K562 (cell line): ENCODE data around the gene GOLIM4. TPM values are rescaled to one million over a fixed set of nuclear protein-coding genes. Genes with fewer than 3 reads are reported as not detected.

Experiments used
- ASH1L ChIP-seq: fragments of 450-650 bp; IDR thresholded peaks from 2 replicates; pipeline ENCODE4 v1.6.1; 2018; ENCODE audit warnings: borderline replicate concordance, mild to moderate bottlenecking, low read depth; ENCODE audit not compliant: partially characterized antibody
- CTBP1 ChIP-seq: fragments of 450-650 bp; IDR thresholded peaks from 2 replicates; pipeline ENCODE4 v1.6.1; 2016; ENCODE audit warnings: borderline replicate concordance
- EGR1 ChIP-seq: fragments of 450-650 bp; conservative IDR thresholded peaks from 2 replicates; pipeline ENCODE4 v1.6.1; 2017; ENCODE audit warnings: mild to moderate bottlenecking
- HMG20B ChIP-seq: fragments of 250-450 bp; sonication (Bioruptor Pico); IDR thresholded peaks from 2 replicates; pipeline ENCODE4 v1.5.0; 2021; ENCODE audit warnings: mild to moderate bottlenecking
- KDM4B ChIP-seq, 2 experiments: fragments of 450-650 bp in 1 of 2; sonication (generic) in 1 of 2; IDR thresholded peaks; 2 replicates each; pipeline ENCODE4 v1.6.1; 2016 to 2017; ENCODE audit warnings: borderline replicate concordance in 2 of 2, antibody characterized with exemption in 1 of 2, low read depth in 1 of 2, mild to moderate bottlenecking in 1 of 2
- PCBP1 ChIP-seq: fragments of 200-400 bp; formaldehyde crosslinking; IDR thresholded peaks from 2 replicates; pipeline ENCODE4 v1.6.1; 2018; ENCODE audit warnings: mild to moderate bottlenecking, low read depth, low read length; ENCODE audit not compliant: poor library complexity, severe bottlenecking
- RBM17 ChIP-seq: fragments of 200-400 bp; formaldehyde crosslinking; IDR thresholded peaks from 2 replicates; pipeline ENCODE4 v1.6.1; 2017; ENCODE audit warnings: low read depth, mild to moderate bottlenecking, low read length, borderline replicate concordance
- SOX6 ChIP-seq: fragments of 450-650 bp; IDR thresholded peaks from 2 replicates; pipeline ENCODE4 v1.6.1; 2014; ENCODE audit warnings: mild to moderate bottlenecking
- TRIM24 ChIP-seq, 2 experiments: fragments of 450-650 bp; IDR thresholded peaks; 2 replicates each; pipeline ENCODE4 v1.6.1; 2016
- ZBTB1 ChIP-seq: sonication (generic); formaldehyde crosslinking; IDR thresholded peaks from 2 replicates; pipeline ENCODE4 v1.8.1; 2023; ENCODE audit warnings: missing genetic modification reagents, low read depth, mild to moderate bottlenecking, borderline replicate concordance
- ZFP1 ChIP-seq: fragments of 450-650 bp; formaldehyde crosslinking; IDR thresholded peaks from 2 replicates; pipeline ENCODE4 v1.4.0; 2020; ENCODE audit warnings: mild to moderate bottlenecking, mixed read lengths
- ZNF212 ChIP-seq: fragments of 450-650 bp; formaldehyde crosslinking; IDR thresholded peaks from 2 replicates; pipeline ENCODE4 v1.4.0; 2020; ENCODE audit warnings: mild to moderate bottlenecking
- ZNF324 ChIP-seq: fragments of 250-450 bp; sonication (Bioruptor Pico); IDR thresholded peaks from 2 replicates; pipeline ENCODE4 v1.4.0; 2020; ENCODE audit warnings: mild to moderate bottlenecking
- polyA plus RNA-seq, 8 experiments: library from polyadenylated mRNA; depleted of rRNA in 4 of 8; stranded (reverse) in 5 of 8; unstranded in 3 of 8; fragments of >200 nt; fragmentation: Nextera tagmentation in 2 of 8; fragmentation: Illumina TruSeq in 1 of 8; extraction: Ambion mirVana in 2 of 8; extraction: Trizol in 1 of 8; gene quantifications; 2 replicates each; pipeline versions ENCODE4 v1.2.1 to v1.2.3, GENCODE V29; 2011 to 2014; ENCODE audit warnings: inconsistent platforms in 1 of 8, missing spikeins in 1 of 8
- total RNA-seq, 7 experiments: library from RNA; depleted of rRNA in 6 of 7; stranded (reverse); fragments of >200 nt in 6 of 7; fragmentation: Illumina TruSeq in 2 of 7; extraction: Trizol in 2 of 7; gene quantifications; 2 replicates each; pipeline versions ENCODE4 v1.2.1 to v1.2.3, GENCODE V29; 2011 to 2021; ENCODE audit warnings: low replicate concordance in 1 of 7
- TF ChIP-seq, protein P1 (sequence below), 3 experiments: fragments of 200-800 bp in 1 of 3; sonication (Bioruptor generic) in 1 of 3; sonication (generic) in 1 of 3; formaldehyde crosslinking in 1 of 3; IDR thresholded peaks; 2 replicates each; pipeline versions ENCODE4 v1.6.1 to v1.8.0; 2016 to 2022; ENCODE audit warnings: mild to moderate bottlenecking in 2 of 3, missing compliant biosample characterization in 2 of 3, missing genetic modification characterization in 2 of 3, missing genetic modification reagents in 1 of 3
- TF ChIP-seq, protein P2 (sequence below): fragments of 250-450 bp; sonication (Bioruptor Pico); IDR thresholded peaks from 2 replicates; pipeline ENCODE4 v1.8.0; 2021; ENCODE audit warnings: mild to moderate bottlenecking, moderate library complexity
- TF ChIP-seq, protein P3 (sequence below): fragments of 450-650 bp; IDR thresholded peaks from 2 replicates; pipeline ENCODE4 v1.6.1; 2016; ENCODE audit warnings: mild to moderate bottlenecking
- TF ChIP-seq, protein P4 (sequence below): sonication (generic); formaldehyde crosslinking; IDR thresholded peaks from 2 replicates; pipeline ENCODE4 v1.8.0; 2023; ENCODE audit warnings: mild to moderate bottlenecking, missing genetic modification reagents

The GOLIM4 gene
- total and polyA plus RNA-seq, 9 of the 15 experiments (the other 6 are each of a cell fraction or from before 2014, with no cell fraction given), result 9.3 to 39.4 (median 31.0) TPM

DNA sequence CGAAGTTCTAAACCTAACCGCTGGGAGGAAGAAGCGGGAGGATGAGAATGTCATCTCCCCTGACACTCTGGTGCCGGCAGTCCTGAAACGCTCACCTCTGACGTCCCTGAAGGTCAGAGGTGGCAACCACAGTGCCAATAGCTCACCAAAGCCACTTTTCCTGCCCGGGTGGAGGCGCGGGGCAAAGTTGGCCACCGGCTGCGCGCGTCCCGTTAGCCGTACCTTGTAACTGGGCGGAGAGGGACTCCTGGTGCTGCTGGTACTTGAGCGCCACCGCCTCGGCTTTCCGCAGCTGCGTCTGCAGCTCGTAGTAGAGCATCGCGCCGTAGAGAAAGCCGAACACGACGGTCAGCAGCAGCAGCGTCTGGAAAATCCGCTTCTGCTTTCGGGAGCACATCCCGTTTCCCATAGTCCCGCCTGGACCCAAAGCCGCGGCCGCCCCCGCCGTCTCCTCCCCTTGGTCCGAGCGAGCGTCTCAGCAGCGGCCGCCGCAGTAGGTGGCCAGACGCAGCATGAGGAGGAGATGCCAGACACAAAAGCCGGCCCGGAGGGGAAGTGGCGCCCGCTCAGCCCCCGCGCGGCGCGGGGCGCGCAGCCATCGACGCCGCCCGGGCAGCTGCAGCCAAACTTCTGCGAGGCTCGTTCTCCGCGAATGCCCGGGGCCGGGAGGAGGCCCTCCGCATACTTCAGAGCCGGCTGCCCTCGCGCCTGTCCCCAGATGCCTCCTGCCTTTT is 680 bp downstream of the GOLIM4 start (continued):
- TF ChIP-seq PCBP1 (no peak), SOX6 (no peak), ASH1L (no peak), ZNF324 (CRISPR knock-in tag) (no peak), RBM17 (no peak), ZFP1 (CRISPR knock-in tag) (no peak), ZBTB1 (CRISPR knock-in tag) (no peak), KDM4B (IDR thresholded peaks at IDR 0.05; ENCODE audit: borderline replicate concordance in 2 of 2, low read depth in 1 of 2) (no peak), TRIM24 (IDR thresholded peaks at IDR 0.05) (no peak), EGR1 (peak; percentile 78), CTBP1 (peak; percentile 87), ZNF212 (CRISPR knock-in tag) (no peak), HMG20B (no peak)
- TF ChIP-seq, protein P1, sequence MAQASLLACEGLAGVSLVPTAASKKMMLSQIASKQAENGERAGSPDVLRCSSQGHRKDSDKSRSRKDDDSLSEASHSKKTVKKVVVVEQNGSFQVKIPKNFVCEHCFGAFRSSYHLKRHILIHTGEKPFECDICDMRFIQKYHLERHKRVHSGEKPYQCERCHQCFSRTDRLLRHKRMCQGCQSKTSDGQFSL (CRISPR knock-in tag; IDR thresholded peaks at IDR 0.05), result no peak
- TF ChIP-seq, protein P1 (tag; IDR thresholded peaks at IDR 0.05), result no peak
- TF ChIP-seq, protein P2, sequence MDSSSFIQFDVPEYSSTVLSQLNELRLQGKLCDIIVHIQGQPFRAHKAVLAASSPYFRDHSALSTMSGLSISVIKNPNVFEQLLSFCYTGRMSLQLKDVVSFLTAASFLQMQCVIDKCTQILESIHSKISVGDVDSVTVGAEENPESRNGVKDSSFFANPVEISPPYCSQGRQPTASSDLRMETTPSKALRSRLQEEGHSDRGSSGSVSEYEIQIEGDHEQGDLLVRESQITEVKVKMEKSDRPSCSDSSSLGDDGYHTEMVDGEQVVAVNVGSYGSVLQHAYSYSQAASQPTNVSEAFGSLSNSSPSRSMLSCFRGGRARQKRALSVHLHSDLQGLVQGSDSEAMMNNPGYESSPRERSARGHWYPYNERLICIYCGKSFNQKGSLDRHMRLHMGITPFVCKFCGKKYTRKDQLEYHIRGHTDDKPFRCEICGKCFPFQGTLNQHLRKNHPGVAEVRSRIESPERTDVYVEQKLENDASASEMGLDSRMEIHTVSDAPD, result no peak
- TF ChIP-seq, protein P3, sequence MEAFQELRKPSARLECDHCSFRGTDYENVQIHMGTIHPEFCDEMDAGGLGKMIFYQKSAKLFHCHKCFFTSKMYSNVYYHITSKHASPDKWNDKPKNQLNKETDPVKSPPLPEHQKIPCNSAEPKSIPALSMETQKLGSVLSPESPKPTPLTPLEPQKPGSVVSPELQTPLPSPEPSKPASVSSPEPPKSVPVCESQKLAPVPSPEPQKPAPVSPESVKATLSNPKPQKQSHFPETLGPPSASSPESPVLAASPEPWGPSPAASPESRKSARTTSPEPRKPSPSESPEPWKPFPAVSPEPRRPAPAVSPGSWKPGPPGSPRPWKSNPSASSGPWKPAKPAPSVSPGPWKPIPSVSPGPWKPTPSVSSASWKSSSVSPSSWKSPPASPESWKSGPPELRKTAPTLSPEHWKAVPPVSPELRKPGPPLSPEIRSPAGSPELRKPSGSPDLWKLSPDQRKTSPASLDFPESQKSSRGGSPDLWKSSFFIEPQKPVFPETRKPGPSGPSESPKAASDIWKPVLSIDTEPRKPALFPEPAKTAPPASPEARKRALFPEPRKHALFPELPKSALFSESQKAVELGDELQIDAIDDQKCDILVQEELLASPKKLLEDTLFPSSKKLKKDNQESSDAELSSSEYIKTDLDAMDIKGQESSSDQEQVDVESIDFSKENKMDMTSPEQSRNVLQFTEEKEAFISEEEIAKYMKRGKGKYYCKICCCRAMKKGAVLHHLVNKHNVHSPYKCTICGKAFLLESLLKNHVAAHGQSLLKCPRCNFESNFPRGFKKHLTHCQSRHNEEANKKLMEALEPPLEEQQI, result no peak
- TF ChIP-seq, protein P4, sequence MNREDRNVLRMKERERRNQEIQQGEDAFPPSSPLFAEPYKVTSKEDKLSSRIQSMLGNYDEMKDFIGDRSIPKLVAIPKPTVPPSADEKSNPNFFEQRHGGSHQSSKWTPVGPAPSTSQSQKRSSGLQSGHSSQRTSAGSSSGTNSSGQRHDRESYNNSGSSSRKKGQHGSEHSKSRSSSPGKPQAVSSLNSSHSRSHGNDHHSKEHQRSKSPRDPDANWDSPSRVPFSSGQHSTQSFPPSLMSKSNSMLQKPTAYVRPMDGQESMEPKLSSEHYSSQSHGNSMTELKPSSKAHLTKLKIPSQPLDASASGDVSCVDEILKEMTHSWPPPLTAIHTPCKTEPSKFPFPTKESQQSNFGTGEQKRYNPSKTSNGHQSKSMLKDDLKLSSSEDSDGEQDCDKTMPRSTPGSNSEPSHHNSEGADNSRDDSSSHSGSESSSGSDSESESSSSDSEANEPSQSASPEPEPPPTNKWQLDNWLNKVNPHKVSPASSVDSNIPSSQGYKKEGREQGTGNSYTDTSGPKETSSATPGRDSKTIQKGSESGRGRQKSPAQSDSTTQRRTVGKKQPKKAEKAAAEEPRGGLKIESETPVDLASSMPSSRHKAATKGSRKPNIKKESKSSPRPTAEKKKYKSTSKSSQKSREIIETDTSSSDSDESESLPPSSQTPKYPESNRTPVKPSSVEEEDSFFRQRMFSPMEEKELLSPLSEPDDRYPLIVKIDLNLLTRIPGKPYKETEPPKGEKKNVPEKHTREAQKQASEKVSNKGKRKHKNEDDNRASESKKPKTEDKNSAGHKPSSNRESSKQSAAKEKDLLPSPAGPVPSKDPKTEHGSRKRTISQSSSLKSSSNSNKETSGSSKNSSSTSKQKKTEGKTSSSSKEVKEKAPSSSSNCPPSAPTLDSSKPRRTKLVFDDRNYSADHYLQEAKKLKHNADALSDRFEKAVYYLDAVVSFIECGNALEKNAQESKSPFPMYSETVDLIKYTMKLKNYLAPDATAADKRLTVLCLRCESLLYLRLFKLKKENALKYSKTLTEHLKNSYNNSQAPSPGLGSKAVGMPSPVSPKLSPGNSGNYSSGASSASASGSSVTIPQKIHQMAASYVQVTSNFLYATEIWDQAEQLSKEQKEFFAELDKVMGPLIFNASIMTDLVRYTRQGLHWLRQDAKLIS, result peak; percentile 81; the same call in 1 of the 2 replicates
